Amygdala (tissue), 56 donors: ENCODE results near the gene HRG.

Experiments used
- DNase-seq, 56 donors: peaks; one replicate each; lab custom pipeline; 2025; lab: John Stamatoyannopoulos, UW

The HRG gene

DNA sequence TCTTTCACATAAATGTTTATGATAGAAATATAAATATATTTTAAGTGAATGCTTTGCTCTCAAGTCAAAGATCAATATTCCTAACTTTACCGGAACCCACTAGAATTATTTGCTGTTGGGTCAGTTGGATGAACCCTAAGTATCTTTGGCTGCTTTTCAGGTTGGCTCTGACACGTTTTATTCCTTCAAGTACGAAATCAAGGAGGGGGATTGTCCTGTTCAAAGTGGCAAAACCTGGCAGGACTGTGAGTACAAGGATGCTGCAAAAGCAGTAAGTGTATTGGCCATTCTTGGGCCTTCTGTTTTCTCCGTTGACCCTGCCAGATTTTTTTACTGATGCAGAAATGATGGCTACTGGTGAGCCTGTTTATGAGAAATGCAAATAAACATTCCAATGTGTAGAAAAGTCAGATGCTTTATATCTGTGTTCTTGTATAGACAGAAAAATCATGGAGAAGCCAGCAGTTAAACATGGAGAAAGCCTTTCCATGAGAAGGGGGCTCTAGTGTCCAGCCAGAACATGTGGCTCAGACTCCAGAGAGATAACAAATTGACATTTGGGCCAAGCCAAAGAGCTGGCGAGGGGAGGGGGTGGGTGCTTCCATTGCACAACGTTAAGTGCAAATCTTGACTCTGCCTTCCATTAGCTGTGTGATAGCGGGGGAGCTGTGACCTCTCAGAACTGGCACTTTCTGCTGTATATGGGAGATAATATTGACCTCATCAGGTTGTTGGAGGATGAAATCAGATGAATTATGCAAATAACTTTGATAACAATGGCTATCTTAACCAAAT, 54.3 kb downstream of the HRG start:
- DNase-seq: no peak

DNA sequence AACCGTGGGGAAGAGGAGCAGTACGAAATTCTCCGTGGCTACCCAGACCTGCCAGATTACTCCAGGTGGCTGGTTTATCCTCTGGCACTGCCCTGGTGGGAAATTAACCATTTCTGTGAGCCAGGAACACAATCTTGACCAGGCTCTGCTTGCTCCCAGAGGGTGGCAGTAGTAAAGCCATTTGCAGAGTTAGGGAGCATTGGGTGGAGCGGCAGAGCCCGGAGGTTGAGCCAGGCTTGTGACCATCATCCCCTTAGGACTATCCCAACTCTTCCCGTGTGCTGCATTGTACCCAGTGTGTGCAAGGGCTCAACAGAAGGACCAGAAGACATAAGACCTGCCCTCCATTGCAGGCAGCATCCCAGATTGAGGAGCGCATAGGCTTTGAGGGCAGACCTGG, 56.6 kb downstream of the HRG start:
- no peak for DNase-seq

DNA sequence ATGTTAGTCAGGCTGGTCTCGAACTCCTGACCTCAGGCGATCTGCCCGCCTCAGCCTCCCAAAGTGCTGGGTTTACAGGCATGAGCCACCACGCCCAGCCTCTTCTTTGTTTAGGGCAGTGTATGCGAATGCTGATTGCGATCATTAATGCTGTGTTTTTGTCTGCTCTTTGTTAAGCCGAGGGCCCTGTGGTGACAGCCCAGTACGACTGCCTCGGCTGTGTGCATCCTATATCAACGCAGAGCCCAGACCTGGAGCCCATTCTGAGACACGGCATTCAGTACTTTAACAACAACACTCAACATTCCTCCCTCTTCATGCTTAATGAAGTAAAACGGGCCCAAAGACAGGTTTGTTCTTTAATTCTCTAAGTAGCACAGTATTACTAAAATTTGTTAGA, 59.1 kb downstream of the HRG start:
- DNase-seq: no peak
